ENCODE data around the gene TTLL11. TPM values are rescaled to one million over a fixed set of nuclear protein-coding genes. Genes with fewer than 3 reads are reported as not detected.

TTLL11 gene
- total and polyA plus RNA-seq, 2 experiments from 2014 or later: 0.57 to 1.4 TPM

DNA sequence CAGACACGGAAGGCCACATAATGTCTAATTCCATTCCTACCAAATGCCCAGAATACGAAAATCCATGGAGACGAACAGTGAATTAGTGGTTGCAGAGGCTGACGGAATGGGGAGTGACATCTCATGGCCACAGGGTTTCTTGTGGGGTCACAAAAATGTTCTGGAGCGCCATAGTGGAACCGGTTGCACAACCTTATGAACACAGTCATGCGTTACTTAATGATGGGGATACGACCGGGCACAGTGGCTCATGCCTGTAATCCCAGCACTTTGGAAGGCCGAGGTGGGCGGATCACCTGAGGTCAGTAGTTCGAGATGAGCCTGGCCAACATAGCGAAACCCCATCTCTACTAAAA is 26.0 kb upstream of the TTLL11 start (continued):
- TF ChIP-seq, protein P1, sequence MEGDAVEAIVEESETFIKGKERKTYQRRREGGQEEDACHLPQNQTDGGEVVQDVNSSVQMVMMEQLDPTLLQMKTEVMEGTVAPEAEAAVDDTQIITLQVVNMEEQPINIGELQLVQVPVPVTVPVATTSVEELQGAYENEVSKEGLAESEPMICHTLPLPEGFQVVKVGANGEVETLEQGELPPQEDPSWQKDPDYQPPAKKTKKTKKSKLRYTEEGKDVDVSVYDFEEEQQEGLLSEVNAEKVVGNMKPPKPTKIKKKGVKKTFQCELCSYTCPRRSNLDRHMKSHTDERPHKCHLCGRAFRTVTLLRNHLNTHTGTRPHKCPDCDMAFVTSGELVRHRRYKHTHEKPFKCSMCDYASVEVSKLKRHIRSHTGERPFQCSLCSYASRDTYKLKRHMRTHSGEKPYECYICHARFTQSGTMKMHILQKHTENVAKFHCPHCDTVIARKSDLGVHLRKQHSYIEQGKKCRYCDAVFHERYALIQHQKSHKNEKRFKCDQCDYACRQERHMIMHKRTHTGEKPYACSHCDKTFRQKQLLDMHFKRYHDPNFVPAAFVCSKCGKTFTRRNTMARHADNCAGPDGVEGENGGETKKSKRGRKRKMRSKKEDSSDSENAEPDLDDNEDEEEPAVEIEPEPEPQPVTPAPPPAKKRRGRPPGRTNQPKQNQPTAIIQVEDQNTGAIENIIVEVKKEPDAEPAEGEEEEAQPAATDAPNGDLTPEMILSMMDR (conservative IDR thresholded peaks at IDR 0.05; ENCODE audit: low read depth in 2 of 2): no peak
- TF ChIP-seq, protein P2, sequence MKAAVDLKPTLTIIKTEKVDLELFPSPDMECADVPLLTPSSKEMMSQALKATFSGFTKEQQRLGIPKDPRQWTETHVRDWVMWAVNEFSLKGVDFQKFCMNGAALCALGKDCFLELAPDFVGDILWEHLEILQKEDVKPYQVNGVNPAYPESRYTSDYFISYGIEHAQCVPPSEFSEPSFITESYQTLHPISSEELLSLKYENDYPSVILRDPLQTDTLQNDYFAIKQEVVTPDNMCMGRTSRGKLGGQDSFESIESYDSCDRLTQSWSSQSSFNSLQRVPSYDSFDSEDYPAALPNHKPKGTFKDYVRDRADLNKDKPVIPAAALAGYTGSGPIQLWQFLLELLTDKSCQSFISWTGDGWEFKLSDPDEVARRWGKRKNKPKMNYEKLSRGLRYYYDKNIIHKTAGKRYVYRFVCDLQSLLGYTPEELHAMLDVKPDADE (IDR thresholded peaks at IDR 0.05): no peak
- TF ChIP-seq ZNF114 (CRISPR knock-in tag; IDR thresholded peaks at IDR 0.05) (no peak), ZNF331 (CRISPR knock-in tag; IDR thresholded peaks at IDR 0.05; ENCODE audit: low read depth) (no peak), STAT1 (IDR thresholded peaks at IDR 0.05; ENCODE audit: unreplicated experiment) (no peak), POLR2AphosphoS5 (IDR thresholded peaks at IDR 0.05; ENCODE audit: low read depth) (no peak)
- TF ChIP-seq, protein P3, sequence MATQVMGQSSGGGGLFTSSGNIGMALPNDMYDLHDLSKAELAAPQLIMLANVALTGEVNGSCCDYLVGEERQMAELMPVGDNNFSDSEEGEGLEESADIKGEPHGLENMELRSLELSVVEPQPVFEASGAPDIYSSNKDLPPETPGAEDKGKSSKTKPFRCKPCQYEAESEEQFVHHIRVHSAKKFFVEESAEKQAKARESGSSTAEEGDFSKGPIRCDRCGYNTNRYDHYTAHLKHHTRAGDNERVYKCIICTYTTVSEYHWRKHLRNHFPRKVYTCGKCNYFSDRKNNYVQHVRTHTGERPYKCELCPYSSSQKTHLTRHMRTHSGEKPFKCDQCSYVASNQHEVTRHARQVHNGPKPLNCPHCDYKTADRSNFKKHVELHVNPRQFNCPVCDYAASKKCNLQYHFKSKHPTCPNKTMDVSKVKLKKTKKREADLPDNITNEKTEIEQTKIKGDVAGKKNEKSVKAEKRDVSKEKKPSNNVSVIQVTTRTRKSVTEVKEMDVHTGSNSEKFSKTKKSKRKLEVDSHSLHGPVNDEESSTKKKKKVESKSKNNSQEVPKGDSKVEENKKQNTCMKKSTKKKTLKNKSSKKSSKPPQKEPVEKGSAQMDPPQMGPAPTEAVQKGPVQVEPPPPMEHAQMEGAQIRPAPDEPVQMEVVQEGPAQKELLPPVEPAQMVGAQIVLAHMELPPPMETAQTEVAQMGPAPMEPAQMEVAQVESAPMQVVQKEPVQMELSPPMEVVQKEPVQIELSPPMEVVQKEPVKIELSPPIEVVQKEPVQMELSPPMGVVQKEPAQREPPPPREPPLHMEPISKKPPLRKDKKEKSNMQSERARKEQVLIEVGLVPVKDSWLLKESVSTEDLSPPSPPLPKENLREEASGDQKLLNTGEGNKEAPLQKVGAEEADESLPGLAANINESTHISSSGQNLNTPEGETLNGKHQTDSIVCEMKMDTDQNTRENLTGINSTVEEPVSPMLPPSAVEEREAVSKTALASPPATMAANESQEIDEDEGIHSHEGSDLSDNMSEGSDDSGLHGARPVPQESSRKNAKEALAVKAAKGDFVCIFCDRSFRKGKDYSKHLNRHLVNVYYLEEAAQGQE (IDR thresholded peaks at IDR 0.05; ENCODE audit: unreplicated experiment): no peak

DNA sequence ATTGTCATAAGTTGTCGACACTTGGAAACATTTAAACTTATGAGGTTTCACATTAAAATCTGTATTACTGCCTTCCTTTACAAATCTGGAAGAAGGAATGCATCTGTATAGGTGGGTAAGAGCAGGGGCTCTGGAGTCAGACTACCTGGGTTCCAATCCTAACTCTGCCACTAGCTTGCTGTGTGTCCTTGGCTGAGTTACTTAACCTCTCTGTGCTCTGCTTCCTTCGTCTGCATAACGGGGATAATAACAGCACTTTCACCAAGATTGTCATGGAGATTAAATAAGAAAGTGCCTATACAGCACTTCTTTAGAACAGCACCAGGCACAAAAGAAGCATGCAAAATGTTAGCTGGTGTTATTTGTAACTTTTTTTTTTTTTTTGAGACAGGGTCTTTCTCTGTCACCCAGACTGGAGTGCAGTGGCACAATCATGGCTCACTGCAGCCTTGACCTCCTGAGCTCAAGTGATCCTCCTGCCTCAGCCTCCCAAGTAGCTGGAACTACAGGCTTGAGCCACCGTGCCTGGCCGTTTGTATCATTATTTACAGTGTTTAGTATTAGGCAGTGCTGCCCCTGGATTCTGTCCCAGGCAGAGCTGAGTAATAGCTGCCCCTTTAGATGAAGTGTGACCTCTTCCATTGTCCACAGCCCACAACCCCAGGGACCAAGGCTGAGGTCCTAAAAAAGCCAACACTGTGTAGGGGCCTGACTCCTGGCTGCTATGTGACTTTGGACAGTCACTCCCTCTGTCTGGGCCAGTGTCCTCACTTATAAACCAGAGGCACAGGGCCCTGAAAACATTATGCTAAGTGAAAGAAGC is 25.4 kb upstream of the TTLL11 start:
- H3K9me3 Mint-ChIP-seq: no peaks in the 10 kb centered on the region
- TF ChIP-seq STAT1 (IDR thresholded peaks at IDR 0.05; ENCODE audit: unreplicated experiment) (no peak), ZNF331 (CRISPR knock-in tag; IDR thresholded peaks at IDR 0.05; ENCODE audit: low read depth) (no peak), JUNB (IDR thresholded peaks at IDR 0.05; ENCODE audit: unreplicated experiment) (no peak), POLR2AphosphoS5 (IDR thresholded peaks at IDR 0.05; ENCODE audit: low read depth) (no peak)
- TF ChIP-seq, protein P3 (IDR thresholded peaks at IDR 0.05; ENCODE audit: unreplicated experiment): no peak
- TF ChIP-seq, protein P2 (IDR thresholded peaks at IDR 0.05): no peak
- TF ChIP-seq, protein P1 (conservative IDR thresholded peaks at IDR 0.05; ENCODE audit: low read depth in 2 of 2): no peak

More for the DNA sequence above, 25.4 kb upstream of the TTLL11 start:
- Histone ChIP-seq H3K27me3 (ENCODE audit: insufficient read depth) (no peaks in the 10 kb centered on the region), H3K9me2 (ENCODE audit: insufficient read depth) (no peaks in the 10 kb centered on the region), H3K4me1 (ENCODE audit: insufficient read depth) (peaks cover 13% of the 10 kb centered on the region; the same call in 1 of the 2 replicates), H3K27ac (ENCODE audit: low read depth) (no peak overlapping the region), H3K36me3 (ENCODE audit: insufficient read depth) (no peaks in the 10 kb centered on the region), H3F3A (replicated peaks; ENCODE audit: low read depth) (no peaks in the 10 kb centered on the region), H3K79me2 (replicated peaks; ENCODE audit: insufficient read depth) (no peaks in the 10 kb centered on the region), H2AFZ (no peak overlapping the region), H3K4me2 (no peak overlapping the region), H4K20me1 (replicated peaks; ENCODE audit: insufficient read depth) (no peaks in the 10 kb centered on the region), H3K4me3 (no peak overlapping the region)
- H3K27me3 Mint-ChIP-seq (ENCODE audit: insufficient read depth, low read depth, poor library complexity): peaks cover 12% of the 10 kb centered on the region
- peaks cover 21% of the 10 kb centered on the region for H3K4me1 Mint-ChIP-seq
- no peak overlapping the region for H3K4me3 Mint-ChIP-seq
- no peaks in the 10 kb centered on the region for H3K36me3 Mint-ChIP-seq (ENCODE audit: low read depth)
- DNase-seq (ENCODE audit: low spot score) (no peak), ATAC-seq (no peak)
- H3K27ac Mint-ChIP-seq: no peak overlapping the region
